Measurements from ENCODE around the gene TMC5.

- TF ChIP-seq CTCF (IDR thresholded peaks at IDR 0.05; ENCODE audit: extremely low read depth in 1 of 2, insufficient read depth in 1 of 2, low read depth in 1 of 2, low read length in 2 of 2) (no peak), GATA2 (IDR thresholded peaks at IDR 0.05; ENCODE audit: insufficient read depth, insufficient read length, low read depth, low read length) (no peak), EZH2 (IDR thresholded peaks at IDR 0.05; ENCODE audit: borderline replicate concordance, low read depth, low read length, severe bottlenecking) (no peak), POLR2A (IDR thresholded peaks at IDR 0.05; ENCODE audit: low read depth, low read length) (no peak), POLR2AphosphoS5 (IDR thresholded peaks at IDR 0.05; ENCODE audit: insufficient read depth, low read depth, low read length) (no peak), MAX (IDR thresholded peaks at IDR 0.05; ENCODE audit: insufficient read depth, insufficient read length) (no peak), MYC (IDR thresholded peaks at IDR 0.05; ENCODE audit: low read depth, low read length) (no peak), FOS (IDR thresholded peaks at IDR 0.05; ENCODE audit: borderline replicate concordance, insufficient read depth, low read length) (no peak)
Observed at GRCh38 chr16:19438739-19439138, 21.1 kb downstream of the TMC5 start.
